Fibroblast of skin of left biceps (primary cell): ENCODE measurements around the gene TXN.
"Not testable (repeated sequence)": the region's sequence is repeated elsewhere in the genome, so short reads cannot be mapped to it uniquely, and the experiment has no call there.

ENCODE experiments used
- DNase-seq, 2 experiments: peaks; one replicate each; pipeline ENCODE4 v3.0.0-alpha.2; 2013; ENCODE audit warnings: low read depth in 2 of 2

The TXN gene

GRCh38 chr9:110257097-110257841 is 962 bp upstream of the TXN start:
- DNase-seq: no peak

DNA sequence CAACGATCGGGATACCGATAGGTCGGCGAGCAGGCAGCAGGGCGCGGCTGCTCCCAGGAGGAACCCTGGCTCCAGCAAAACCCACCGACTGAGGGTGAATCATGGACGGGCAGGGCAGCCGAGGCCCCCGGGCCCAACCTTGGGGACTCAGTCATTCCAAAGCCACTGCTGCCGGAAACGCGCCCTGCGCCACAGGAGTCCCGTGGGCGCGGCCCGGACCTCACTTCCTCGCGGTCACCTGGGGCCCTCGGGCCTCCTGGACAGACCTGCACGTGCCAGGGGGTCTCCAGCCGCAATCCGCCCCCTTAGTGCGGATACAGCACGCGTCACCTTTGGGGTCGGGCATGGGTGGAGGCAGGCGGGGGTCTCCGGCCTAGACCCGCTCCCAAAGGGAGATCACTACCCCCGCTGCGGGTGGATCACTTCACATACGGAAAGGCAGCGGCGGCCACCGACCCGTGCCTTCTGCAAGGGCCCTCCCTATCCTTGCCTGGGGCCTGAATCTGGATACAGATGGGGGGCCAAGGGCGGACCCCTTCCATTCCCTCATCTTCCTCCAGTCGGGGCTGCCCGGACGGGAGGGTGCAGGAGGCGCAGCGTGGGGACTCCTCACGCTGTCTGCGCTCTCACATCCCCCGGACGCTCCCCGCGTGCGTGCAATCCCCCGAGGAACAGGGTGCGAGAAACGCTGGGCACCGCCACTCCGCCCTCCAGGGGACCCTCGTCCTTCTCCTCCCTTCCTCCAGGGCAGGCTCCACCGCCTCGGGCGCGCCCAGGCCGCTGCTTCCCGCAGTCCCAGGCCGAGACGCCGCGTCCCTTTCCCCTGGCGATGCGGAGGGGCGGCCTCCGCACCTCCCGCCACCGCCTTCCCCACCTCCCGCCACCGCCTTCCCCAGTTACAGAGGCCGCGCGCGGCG is 586 bp downstream of the TXN start:
- no peak for DNase-seq

- DNase-seq: no peak
Measured at GRCh38 chr9:110255034-110255462, 1.3 kb downstream of the TXN start.

GRCh38 chr9:110254500-110254899 is 1.8 kb downstream of the TXN start:
- no peak for DNase-seq

DNA sequence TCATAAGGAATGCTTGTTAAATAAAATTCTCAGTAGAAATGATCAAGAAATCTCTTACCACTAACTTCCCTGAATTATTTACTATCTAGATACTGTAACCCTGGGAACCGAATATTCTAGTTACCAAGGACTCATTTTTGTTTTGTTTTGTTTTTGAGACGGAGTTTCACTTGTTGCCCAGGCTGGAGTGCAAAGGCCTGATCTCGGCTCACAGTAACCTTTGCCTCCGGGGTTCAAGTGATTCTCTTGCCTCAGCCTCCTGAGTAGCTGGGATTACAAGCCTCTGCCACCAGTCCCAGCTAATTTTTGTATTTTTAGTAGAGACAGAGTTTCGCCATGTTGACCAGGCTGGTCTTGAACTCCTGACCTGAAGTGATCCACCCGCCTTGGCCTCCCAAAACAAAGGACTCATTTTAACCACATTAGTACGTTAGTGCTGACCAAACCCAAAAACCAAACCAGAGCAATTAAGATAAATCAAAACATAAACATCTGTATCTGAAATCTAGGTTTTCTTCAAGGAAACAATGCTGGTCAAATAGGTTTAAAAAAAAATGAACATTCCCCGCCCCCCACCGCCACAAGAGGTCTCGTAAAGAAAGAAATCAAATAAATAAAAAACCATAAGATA is 3.7 kb downstream of the TXN start:
- no peak for DNase-seq

DNA sequence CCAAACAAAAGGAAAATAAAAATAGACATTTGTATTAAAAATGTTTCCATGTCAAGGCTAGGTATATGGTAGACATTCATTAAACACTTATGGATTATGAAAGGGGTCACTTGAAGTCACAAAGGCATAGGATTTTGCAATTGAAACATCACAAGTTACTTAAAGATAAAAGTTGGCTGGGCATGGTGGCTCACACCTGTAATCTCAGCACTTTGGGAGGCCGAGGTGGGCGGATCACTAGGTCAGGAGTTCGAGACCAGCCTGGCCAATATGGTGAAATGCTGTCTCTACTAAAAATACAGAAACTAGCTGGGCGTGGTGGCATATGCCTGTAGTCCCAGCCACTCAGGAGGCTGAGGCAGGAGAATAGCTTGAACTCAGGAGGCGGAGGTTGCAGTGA is 4.5 kb downstream of the TXN start:
- DNase-seq: not testable (repeated sequence)

- no peak for DNase-seq
Measured at GRCh38 chr9:110251212-110251611, 5.1 kb downstream of the TXN start.

DNA sequence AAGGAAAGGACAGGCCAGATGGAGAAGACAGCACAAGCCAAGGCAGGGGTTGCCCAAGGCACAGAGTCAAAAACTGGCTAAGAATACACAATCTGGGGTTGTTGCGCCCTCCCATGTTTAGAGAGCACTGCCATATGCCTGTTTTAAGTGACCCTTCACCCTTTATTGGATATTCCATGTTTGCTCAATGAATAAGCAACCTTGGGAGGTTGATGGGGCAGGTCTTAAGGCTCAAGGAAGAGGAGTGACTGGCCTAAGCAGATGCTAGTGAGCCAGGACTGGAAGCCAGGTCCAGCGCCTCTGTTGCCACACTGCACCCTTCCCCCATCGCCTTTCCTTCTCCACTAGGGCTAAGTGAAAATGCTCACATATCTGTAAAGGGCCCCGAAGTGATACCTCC is 6.7 kb downstream of the TXN start:
- DNase-seq: no peak

DNA sequence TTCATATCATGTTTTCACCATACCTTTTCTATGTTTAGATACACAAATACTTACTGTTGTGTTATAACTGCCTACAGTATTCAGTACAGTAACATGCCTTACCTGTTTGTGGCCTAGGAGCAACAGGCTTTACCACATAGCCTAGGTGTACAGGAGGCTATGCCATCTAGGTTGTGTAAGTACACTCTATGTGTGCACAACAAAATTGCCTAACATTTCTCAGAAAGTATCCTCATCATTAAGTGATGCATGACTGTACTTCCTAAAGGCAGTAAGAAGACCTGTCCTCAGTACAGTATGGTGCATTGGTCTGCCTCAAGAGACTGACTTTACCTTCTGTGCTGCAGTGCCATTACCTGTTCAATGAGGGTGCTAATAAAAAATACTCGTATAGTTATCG is 7.9 kb downstream of the TXN start:
- no peak for DNase-seq

DNA sequence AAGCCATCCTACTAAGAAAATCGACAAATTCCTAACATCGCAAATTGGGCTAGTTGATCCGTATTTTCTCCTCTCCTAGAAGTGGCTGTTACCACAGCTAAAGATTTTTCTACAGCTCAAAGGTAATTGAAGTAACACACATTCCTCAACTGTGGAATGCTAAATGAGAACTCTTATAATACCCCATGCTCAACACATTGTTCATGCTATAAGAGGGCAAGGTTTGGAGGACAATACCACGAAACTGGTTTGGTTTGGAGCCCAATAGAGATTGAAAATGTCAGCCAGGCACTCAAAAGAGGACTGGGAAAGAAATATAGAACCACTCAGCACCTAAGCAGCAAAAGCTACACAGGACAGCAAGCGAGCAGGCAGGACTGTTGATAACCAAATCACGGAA is 10.1 kb downstream of the TXN start:
- no peak for DNase-seq

GRCh38 chr9:110244616-110245015 is 11.7 kb downstream of the TXN start:
- no peak for DNase-seq

DNA sequence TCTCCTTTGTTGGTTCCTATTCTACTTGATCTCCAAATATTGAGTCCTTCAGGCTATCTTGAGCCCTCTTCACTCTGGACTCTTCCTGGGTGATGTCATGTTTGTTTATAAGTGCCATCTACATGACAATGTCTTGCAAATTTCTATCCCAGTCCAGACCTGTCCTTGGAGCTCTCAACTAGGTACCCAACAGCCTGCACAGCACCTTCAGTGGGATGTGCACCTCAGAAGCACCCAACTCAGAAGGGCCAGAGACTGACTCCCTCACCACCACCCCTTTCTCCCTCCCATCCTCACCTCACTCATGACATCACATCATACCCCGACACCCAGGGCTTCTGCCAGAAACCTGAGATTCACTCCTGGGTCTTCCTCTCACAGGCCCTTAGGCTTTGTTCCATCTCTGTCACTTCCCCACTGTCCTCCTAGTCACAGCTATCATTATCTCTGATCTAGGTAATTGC is 14.4 kb downstream of the TXN start:
- no peak for DNase-seq

- DNase-seq: no peak
Measured at GRCh38 chr9:110241260-110241857, 14.9 kb downstream of the TXN start.

DNA sequence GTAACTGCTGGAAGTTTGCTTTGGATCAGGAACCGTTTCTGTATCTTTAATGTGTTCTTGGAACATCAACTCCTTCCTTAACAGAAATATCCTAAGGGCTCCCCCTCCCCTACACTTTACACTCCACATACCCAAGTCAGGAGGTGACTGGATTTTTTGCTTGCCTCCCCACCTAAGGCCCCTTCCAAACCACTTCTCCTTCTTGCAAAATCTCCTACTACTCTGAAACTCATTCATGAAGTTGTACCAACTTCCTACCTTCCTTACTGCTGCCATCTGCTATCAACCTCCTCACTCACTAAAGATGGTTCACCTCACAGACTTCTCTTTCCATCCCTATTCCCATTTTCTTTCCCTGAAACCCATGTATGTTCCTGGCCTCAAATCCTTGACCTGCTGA is 16.1 kb downstream of the TXN start:
- DNase-seq: no peak

DNA sequence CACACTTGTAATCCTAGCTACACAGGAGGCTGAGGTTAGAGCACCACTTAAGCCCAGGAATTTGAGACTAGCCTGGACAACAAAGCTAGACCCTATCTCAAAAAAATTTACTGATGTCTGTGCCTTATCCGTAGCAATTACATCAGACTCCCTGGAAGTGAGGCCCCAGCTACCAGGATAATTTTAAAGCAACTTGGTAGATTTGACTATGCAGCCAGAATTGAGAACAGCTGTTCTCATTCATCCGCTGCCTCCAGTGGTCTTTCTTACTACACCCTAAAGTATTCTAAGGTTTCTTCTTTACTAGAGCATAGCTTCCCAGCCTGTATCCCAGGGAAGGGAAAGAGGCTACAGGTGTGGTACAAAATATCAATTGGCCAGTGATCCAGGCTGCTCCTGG is 28.0 kb downstream of the TXN start:
- no peak for DNase-seq

- DNase-seq: no peak
Measured at GRCh38 chr9:110224583-110224982, 31.7 kb downstream of the TXN start.

DNA sequence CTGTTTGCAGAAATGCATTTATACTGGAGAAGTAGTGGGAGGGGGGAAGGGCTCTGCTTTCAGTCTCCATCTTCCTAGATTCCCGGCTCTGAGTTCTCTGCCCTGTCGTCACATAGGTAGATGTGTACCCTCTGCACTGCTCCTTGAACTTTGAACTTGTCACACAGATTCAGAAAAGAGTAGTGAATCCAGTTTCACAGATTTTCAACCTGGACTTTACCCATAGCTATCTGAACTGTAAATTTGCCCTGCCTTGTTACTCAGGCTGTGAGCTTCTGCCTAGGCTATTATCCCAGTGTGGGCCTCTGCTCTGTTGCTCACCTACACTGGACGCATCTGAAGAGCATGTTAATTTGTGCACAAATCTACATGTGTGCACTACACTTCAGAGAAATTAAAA is 35.5 kb downstream of the TXN start:
- DNase-seq: no peak

- DNase-seq: no peak
Measured at GRCh38 chr9:110217656-110218099, 38.6 kb downstream of the TXN start.

- no peak for DNase-seq
Measured at GRCh38 chr9:110214586-110215355, 41.5 kb downstream of the TXN start.

DNA sequence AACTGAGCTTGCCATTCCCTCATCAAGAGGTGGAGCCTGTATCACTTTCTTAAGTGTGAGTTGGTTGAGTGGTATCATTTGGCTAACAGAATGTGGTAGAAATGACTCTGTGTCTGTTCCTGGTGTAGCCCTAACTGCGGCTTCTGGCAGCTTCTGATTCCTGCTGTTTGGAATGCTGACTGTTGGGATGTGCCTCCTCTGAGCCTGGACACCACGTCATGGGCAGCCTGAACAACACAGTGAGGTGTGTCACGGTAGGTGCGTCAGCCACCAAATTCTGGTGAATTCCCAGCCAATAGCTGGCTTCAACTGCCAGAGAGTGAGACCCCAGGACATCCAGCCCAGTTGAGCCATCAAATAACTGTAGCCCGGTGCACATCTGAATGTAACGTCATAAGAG is 42.2 kb downstream of the TXN start:
- DNase-seq: no peak

DNA sequence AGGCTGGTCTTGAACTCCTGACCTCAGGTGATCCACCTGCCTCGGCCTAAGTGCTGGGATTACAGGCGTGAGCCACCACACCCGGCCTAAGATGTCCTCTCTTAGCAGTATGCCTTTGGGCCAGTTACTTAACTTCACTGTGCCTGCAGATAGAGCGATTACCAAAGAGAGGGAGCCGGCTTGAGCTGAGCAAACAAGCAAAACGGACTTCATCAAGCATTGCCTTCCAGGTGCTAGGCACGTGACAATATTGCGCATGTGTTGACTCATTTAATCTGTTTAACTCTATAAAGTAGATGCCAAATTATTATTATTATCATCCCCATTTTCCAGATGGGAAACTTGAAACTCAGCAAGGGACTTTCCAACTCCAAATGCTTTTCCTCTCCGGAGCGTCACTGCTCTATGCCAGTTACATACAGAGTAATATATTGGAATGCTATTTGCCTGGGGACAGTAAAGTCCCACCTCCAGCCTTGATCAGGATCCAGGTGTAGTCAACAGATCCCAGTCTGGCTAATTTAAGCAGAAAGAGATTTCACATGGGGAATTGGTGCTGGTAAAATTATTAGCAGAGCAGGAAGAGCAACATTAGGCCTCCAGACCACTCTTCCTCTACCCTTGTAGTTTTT is 42.8 kb downstream of the TXN start:
- no peak for DNase-seq
